Prostate gland (tissue), 2 donors: Measurements from ENCODE around the gene RAET1L. TPM values are rescaled to one million over a fixed set of nuclear protein-coding genes. Genes with fewer than 3 reads are reported as not detected.
"Not testable (repeated sequence)": the region's sequence is repeated elsewhere in the genome, so short reads cannot be mapped to it uniquely, and the experiment has no call there.

Experiments used
- DNase-seq: peaks from one replicate; pipeline ENCODE4 v3.0.0-alpha.2; 2019; ENCODE audit warnings: low spot score
- H3K27ac ChIP-seq, 2 donors: fragments of 200-600 bp; sonication (generic); 2 replicates each; pipeline ENCODE4 v1.5.1; 2017 to 2019
- H3K27me3 ChIP-seq: fragments of 200-600 bp; sonication (generic); replicated peaks from 2 replicates; pipeline ENCODE4 v1.5.1; 2019; ENCODE audit not compliant: insufficient read depth
- H3K36me3 ChIP-seq, 2 donors: fragments of 200-600 bp; sonication (generic); 1 replicate in 1 of 2; 2 replicates in 1 of 2; pipeline versions ENCODE4 v1.5.1 to v1.8.1; 2017 to 2019
- H3K4me1 ChIP-seq: fragments of 200-600 bp; sonication (generic); replicated peaks from 2 replicates; pipeline ENCODE4 v1.5.1; 2019
- H3K4me3 ChIP-seq, 2 donors: fragments of 200-600 bp; sonication (generic); 2 replicates each; pipeline ENCODE4 v1.5.1; 2017 to 2019
- H3K9me3 ChIP-seq: fragments of 200-600 bp; sonication (generic); 2 replicates; pipeline ENCODE4 v1.5.1; 2017
- POLR2A ChIP-seq: fragments of 450-650 bp; IDR thresholded peaks from one replicate; pipeline ENCODE4 v1.6.1; 2016; ENCODE audit warnings: antibody characterized with exemption, mild to moderate bottlenecking
- POLR2AphosphoS5 ChIP-seq: sonication (generic); formaldehyde crosslinking; IDR thresholded peaks from one replicate; pipeline ENCODE4 v1.6.1; 2017; ENCODE audit warnings: antibody characterized with exemption
- WGBS: methylation state at CpG from one replicate; pipeline ENCODE4 v1.1.5; 2018; 5-methylcytosine and 5-hydroxymethylcytosine counted together
- intact Hi-C: fragments of 100-400 bp; cut with DNase I; formaldehyde crosslinking; loops from one replicate; pipeline ENCODE4 v1.14.2; 2022
- total RNA-seq, 2 donors: library from RNA; depleted of rRNA; stranded (reverse); fragments of >200 nt; gene quantifications; one replicate each; pipeline ENCODE4 v1.1.0, GENCODE V29; 2016
- TF ChIP-seq, protein P1 (sequence below), 4 experiments: fragments of 200-600 bp in 2 of 4; fragments of 450-650 bp in 2 of 4; sonication (generic) in 2 of 4; IDR thresholded peaks; 1 replicate in 3 of 4; 2 replicates in 1 of 4; pipeline ENCODE4 v1.5.1; 2016 to 2019; ENCODE audit warnings: antibody characterized with exemption in 4 of 4, mild to moderate bottlenecking in 2 of 4, moderate library complexity in 2 of 4

The RAET1L gene
- total RNA-seq, 2 donors from 2014 or later = not detected

DNA sequence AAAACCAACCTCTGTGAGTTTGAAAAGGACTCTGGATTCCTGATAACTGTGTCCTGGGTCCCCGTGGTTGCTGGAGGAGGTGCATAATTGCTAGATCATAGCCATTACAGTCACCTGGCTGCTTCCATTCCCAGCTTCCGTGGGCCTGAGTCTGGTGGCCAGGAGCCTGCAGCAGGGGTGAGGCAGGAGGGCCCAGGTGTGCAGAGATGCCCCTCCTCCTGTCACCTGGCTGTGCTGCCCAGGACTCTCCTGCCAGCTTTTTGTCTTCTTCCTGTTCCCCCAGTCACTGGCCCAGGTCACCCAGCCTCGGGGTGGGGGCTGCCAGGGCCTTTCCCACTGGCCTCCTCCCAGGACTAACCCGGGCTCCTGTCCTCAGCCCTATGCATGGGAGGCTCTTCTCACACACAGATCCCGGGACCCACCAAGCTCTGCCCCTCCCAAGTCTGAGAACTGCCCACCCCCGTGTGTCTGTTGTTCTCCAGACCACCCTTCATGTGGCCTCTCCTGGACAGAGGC is 30.0 kb downstream of the RAET1L start:
- WGBS = 62% methylated on average over 6 of the region's 6 CpGs
- no peaks in the 10 kb centered on the region for H3K9me3 ChIP-seq
- DNase-seq = no peak
- H3K4me1 ChIP-seq = peaks cover 8% of the 10 kb centered on the region
- intact Hi-C loops = no loop called here
- H3K4me3 ChIP-seq = no peak overlapping the region
- no peaks in the 10 kb centered on the region for H3K36me3 ChIP-seq
- H3K27ac ChIP-seq = no peak overlapping the region
- peaks cover 7% of the 10 kb centered on the region for H3K27me3 ChIP-seq
- TF ChIP-seq POLR2AphosphoS5 (no peak), POLR2A (no peak)
- TF ChIP-seq, protein P1, sequence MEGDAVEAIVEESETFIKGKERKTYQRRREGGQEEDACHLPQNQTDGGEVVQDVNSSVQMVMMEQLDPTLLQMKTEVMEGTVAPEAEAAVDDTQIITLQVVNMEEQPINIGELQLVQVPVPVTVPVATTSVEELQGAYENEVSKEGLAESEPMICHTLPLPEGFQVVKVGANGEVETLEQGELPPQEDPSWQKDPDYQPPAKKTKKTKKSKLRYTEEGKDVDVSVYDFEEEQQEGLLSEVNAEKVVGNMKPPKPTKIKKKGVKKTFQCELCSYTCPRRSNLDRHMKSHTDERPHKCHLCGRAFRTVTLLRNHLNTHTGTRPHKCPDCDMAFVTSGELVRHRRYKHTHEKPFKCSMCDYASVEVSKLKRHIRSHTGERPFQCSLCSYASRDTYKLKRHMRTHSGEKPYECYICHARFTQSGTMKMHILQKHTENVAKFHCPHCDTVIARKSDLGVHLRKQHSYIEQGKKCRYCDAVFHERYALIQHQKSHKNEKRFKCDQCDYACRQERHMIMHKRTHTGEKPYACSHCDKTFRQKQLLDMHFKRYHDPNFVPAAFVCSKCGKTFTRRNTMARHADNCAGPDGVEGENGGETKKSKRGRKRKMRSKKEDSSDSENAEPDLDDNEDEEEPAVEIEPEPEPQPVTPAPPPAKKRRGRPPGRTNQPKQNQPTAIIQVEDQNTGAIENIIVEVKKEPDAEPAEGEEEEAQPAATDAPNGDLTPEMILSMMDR (IDR thresholded peaks at IDR 0.05) = no peak

DNA sequence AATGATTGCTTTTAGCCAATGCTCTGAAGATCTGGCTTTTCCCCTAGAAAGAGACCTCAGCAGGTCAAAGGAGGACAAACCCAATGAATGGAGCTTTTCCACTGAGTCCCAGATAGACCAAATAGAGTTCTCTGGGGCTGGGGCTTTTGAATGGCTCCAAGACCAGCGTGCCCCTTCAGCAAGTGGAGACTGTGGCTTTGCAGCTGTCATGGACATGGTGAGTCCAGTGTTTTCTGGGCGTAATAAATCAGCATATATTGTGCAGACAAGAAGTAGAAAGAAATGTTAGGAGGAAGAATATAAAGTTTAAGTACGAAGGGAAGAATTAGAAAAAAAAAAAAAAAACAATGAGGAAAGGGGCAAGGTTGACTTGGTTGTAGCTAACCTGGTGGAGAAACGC is 33.5 kb downstream of the RAET1L start:
- intact Hi-C loops = no loop called here
- DNase-seq = no peak
- Histone ChIP-seq H3K36me3 (no peaks in the 10 kb centered on the region), H3K27ac (no peak overlapping the region), H3K4me3 (no peak overlapping the region), H3K9me3 (no peaks in the 10 kb centered on the region), H3K4me1 (peaks cover 10% of the 10 kb centered on the region), H3K27me3 (peaks cover 37% of the 10 kb centered on the region)
- WGBS = 42% methylated on average over 4 of the region's 4 CpGs
- TF ChIP-seq, protein P1 (IDR thresholded peaks at IDR 0.05) = no peak
- TF ChIP-seq POLR2AphosphoS5 (no peak), POLR2A (no peak)

DNA sequence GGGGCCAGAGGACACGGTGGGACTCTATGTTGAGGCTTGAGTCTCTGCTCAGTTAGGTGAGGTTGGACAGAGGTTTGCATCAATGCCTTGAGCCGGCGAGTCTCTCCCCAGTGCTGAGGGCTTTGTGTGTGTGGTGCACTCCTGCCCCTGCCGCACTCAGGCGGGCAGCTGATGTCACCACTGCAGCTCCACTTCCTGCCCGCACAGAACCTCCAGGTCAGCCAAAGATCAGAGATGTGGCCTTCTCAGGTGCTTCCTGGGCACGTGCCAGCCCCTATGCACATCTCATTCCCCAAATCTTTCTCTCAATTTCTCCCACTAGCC is 33.9 kb downstream of the RAET1L start:
- 5% methylated on average over 7 of the region's 7 CpGs for WGBS
- DNase-seq, intact Hi-C loops, H3K9me3 ChIP-seq, H3K36me3 ChIP-seq, H3K27ac ChIP-seq, H3K4me3 ChIP-seq: not testable (repeated sequence)
- peaks cover 10% of the 10 kb centered on the region for H3K4me1 ChIP-seq
- peaks cover 37% of the 10 kb centered on the region for H3K27me3 ChIP-seq

DNA sequence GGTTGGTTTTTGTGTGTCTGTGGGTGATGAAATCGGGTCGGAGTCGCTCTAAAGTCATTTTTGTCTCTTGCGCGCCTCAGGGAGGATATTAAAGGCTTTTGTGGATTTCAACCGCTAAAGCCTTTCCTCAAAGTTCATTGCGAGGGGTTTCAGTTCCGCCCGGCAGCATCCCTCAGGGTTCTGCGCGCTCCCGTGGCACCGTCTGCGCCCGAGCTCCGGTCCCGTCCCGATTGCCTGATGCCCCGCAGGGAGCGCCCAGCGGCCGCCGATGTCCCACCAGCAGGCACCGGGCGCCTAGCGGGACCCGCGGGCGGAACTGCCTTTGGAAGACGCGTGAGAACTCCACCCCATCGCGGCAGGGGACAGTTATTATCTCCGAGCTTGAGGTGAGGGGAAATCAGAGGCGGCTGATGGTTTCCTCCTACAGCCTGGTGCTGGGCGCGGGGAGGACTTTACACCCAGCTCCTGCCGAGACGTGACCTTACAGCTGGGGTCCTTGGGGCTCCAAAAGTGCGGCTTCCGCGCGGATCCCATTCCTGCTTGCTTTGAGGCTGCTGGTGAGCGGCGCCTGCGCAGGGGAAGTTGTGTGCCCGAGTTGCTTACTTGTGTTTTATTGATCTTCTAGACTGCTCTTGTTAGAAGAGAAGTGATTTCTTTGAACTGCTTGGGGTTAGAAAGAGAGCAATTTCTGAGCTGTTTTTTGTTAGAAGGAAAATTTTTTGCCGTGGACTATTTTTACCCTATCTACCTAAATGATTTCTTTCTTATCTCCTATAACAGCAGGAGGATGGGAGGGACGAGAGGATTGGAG is 34.5 kb downstream of the RAET1L start:
- DNase-seq = no peak
- peaks cover 10% of the 10 kb centered on the region for H3K4me1 ChIP-seq
- TF ChIP-seq, protein P1 (IDR thresholded peaks at IDR 0.05) = no peak
- TF ChIP-seq POLR2AphosphoS5 = no peak
- TF ChIP-seq POLR2A = no peak
- no peak overlapping the region for H3K27ac ChIP-seq
- H3K27me3 ChIP-seq = peaks cover 37% of the 10 kb centered on the region
- intact Hi-C loops = no loop called here
- WGBS = 3% methylated on average over 37 of the region's 49 CpGs
- H3K4me3 ChIP-seq = no peak overlapping the region
- no peaks in the 10 kb centered on the region for H3K36me3 ChIP-seq
- no peaks in the 10 kb centered on the region for H3K9me3 ChIP-seq

DNA sequence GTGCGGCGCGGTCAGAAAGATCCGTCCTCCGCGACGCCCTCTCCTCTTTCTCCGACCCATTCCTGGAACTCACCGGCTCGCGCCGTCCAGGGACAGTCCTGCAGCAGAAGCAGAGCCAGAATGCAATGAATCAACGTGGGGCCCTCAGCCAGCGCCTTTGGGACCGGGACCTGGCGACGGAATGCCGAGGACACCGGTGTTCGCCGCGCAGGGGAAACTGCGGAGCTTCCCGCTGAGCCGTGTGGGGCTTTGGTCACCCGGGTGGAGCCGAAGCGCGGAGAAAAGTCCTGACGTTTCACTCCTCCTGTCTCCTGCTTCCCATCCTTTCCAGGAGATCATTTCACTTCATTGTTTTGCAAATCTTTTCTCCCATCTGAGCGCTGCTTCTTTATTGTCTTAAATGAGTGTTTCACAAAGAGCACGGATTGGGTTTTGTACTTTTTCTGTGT is 35.1 kb downstream of the RAET1L start:
- H3K9me3 ChIP-seq = no peaks in the 10 kb centered on the region
- H3K36me3 ChIP-seq = no peaks in the 10 kb centered on the region
- DNase-seq = no peak
- 1% methylated on average over 32 of the region's 32 CpGs for WGBS
- intact Hi-C loops = no loop called here
- H3K4me1 ChIP-seq = peaks cover 10% of the 10 kb centered on the region
- no peak overlapping the region for H3K27ac ChIP-seq
- TF ChIP-seq POLR2AphosphoS5 = no peak
- TF ChIP-seq POLR2A = no peak
- TF ChIP-seq, protein P1 (IDR thresholded peaks at IDR 0.05) = no peak
- no peak overlapping the region for H3K4me3 ChIP-seq
- H3K27me3 ChIP-seq = peaks cover 43% of the 10 kb centered on the region
